ENCODE results near the gene MAX. TPM values are rescaled to one million over a fixed set of nuclear protein-coding genes. Genes with fewer than 3 reads are reported as not detected.

The MAX gene
- total and polyA plus RNA-seq, 2 of the 13 experiments (the other 11 are each of a cell fraction or from before 2014, with no cell fraction given), result 28.5 to 29.3 TPM

DNA sequence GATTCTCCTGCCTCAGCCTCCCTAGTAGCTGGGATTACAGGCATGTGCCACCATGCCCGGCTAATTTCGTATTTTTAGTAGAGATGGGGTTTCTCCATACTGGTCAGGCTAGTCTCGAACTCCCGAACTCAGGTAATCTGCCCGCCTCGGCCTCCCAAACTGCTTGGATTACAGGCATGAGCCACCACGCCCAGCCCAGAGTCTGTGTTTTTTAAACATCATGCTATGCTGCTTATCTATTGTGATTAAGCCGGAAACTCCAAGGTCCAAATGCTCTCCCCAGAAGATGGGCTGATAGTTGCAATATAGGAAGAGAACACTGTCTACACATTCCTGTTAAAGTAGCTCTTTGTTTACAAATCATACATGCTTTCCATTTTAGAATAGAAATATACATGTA lies 30.5 kb upstream of the MAX start (continued):
- TF ChIP-seq, protein P1, sequence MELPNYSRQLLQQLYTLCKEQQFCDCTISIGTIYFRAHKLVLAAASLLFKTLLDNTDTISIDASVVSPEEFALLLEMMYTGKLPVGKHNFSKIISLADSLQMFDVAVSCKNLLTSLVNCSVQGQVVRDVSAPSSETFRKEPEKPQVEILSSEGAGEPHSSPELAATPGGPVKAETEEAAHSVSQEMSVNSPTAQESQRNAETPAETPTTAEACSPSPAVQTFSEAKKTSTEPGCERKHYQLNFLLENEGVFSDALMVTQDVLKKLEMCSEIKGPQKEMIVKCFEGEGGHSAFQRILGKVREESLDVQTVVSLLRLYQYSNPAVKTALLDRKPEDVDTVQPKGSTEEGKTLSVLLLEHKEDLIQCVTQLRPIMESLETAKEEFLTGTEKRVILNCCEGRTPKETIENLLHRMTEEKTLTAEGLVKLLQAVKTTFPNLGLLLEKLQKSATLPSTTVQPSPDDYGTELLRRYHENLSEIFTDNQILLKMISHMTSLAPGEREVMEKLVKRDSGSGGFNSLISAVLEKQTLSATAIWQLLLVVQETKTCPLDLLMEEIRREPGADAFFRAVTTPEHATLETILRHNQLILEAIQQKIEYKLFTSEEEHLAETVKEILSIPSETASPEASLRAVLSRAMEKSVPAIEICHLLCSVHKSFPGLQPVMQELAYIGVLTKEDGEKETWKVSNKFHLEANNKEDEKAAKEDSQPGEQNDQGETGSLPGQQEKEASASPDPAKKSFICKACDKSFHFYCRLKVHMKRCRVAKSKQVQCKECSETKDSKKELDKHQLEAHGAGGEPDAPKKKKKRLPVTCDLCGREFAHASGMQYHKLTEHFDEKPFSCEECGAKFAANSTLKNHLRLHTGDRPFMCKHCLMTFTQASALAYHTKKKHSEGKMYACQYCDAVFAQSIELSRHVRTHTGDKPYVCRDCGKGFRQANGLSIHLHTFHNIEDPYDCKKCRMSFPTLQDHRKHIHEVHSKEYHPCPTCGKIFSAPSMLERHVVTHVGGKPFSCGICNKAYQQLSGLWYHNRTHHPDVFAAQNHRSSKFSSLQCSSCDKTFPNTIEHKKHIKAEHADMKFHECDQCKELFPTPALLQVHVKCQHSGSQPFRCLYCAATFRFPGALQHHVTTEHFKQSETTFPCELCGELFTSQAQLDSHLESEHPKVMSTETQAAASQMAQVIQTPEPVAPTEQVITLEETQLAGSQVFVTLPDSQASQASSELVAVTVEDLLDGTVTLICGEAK (IDR thresholded peaks at IDR 0.05), result no peak
- TF ChIP-seq, protein P1 (CRISPR knock-in tag; IDR thresholded peaks at IDR 0.05), result no peak
- TF ChIP-seq ZNF513 (CRISPR knock-in tag; conservative IDR thresholded peaks at IDR 0.05) (no peak), SMAD9 (CRISPR knock-in tag; IDR thresholded peaks at IDR 0.05) (no peak), YEATS4 (CRISPR knock-in tag; IDR thresholded peaks at IDR 0.05; ENCODE audit: borderline replicate concordance) (no peak), ZUFSP (CRISPR knock-in tag; IDR thresholded peaks at IDR 0.05; ENCODE audit: borderline replicate concordance) (no peak), HNF1B (CRISPR knock-in tag; IDR thresholded peaks at IDR 0.05) (no peak), PPARG (CRISPR knock-in tag; conservative IDR thresholded peaks at IDR 0.05) (no peak), ARNT2 (CRISPR knock-in tag; IDR thresholded peaks at IDR 0.05; ENCODE audit: low read depth) (no peak), ZNF749 (CRISPR knock-in tag; IDR thresholded peaks at IDR 0.05; ENCODE audit: borderline replicate concordance) (no peak), ZNF276 (CRISPR knock-in tag; IDR thresholded peaks at IDR 0.05; ENCODE audit: low read depth) (no peak)
- TF ChIP-seq, protein P2, sequence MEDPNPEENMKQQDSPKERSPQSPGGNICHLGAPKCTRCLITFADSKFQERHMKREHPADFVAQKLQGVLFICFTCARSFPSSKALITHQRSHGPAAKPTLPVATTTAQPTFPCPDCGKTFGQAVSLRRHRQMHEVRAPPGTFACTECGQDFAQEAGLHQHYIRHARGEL (CRISPR knock-in tag; IDR thresholded peaks at IDR 0.05), result no peak

Measured in HepG2 (cell line).